H9 (cell line): ENCODE data around the gene SAMD7. TPM values are rescaled to one million over a fixed set of nuclear protein-coding genes. Genes with fewer than 3 reads are reported as not detected.

Source experiments
- DNase-seq: peaks from one replicate; pipeline ENCODE4 v3.0.0-alpha.2; 2017
- H2AFZ ChIP-seq: one replicate; pipeline ENCODE4 v1.6.1; 2013; ENCODE audit warnings: mild to moderate bottlenecking, low read length, control low read depth, moderate library complexity
- H2AK5ac ChIP-seq: 2 replicates; pipeline ENCODE4 v1.6.1; 2013; ENCODE audit warnings: low read length, control low read depth, mixed read lengths; ENCODE audit not compliant: insufficient read length
- H2BK120ac ChIP-seq: one replicate; pipeline ENCODE4 v1.6.1; 2013; ENCODE audit warnings: low read depth, mild to moderate bottlenecking, low read length, control low read depth, inconsistent platforms; ENCODE audit not compliant: poor library complexity, severe bottlenecking
- H2BK12ac ChIP-seq: 2 replicates; pipeline ENCODE4 v1.6.1; 2013; ENCODE audit warnings: low read length, control low read depth, mixed read lengths, low read depth; ENCODE audit not compliant: insufficient read length
- H2BK15ac ChIP-seq: 2 replicates; pipeline ENCODE4 v1.6.1; 2013; ENCODE audit warnings: low read depth, low read length, control low read depth
- H2BK20ac ChIP-seq: one replicate; pipeline ENCODE4 v1.6.1; 2013; ENCODE audit warnings: low read depth, mild to moderate bottlenecking, low read length, control low read depth, inconsistent platforms; ENCODE audit not compliant: poor library complexity, severe bottlenecking
- H2BK5ac ChIP-seq: 2 replicates; pipeline ENCODE4 v1.6.1; 2013; ENCODE audit warnings: low read length, control low read depth, mixed read lengths; ENCODE audit not compliant: insufficient read length
- H3K14ac ChIP-seq: 2 replicates; pipeline ENCODE4 v1.6.1; 2013; ENCODE audit warnings: low read length, control low read depth; ENCODE audit not compliant: insufficient read depth
- H3K18ac ChIP-seq: 2 replicates; pipeline ENCODE4 v1.6.1; 2013; ENCODE audit warnings: low read depth, mild to moderate bottlenecking, mixed read lengths, low read length, control low read depth; ENCODE audit not compliant: insufficient read length
- H3K23ac ChIP-seq: 2 replicates; pipeline ENCODE4 v1.6.1; 2013; ENCODE audit warnings: low read length, control low read depth, mixed read lengths, low read depth; ENCODE audit not compliant: insufficient read length
- H3K23me2 ChIP-seq: 2 replicates; pipeline ENCODE4 v1.6.1; 2013; ENCODE audit warnings: low read depth, mild to moderate bottlenecking, mixed read lengths, low read length, control low read depth; ENCODE audit not compliant: insufficient read length, poor library complexity, severe bottlenecking
- H3K27ac ChIP-seq: 2 replicates; pipeline ENCODE4 v1.5.1; 2013; ENCODE audit warnings: low read length, control low read depth, mixed read lengths, low read depth; ENCODE audit not compliant: insufficient read length
- H3K27me3 ChIP-seq: 2 replicates; pipeline ENCODE4 v1.6.1; 2013; ENCODE audit warnings: low read length, control low read depth, inconsistent platforms; ENCODE audit not compliant: insufficient read depth
- H3K4ac ChIP-seq: 2 replicates; pipeline ENCODE4 v1.6.1; 2013; ENCODE audit warnings: low read depth, mild to moderate bottlenecking, control low read depth, inconsistent platforms, low read length, moderate library complexity
- H3K4me1 ChIP-seq: 2 replicates; pipeline ENCODE4 v1.6.1; 2013; ENCODE audit warnings: low read length, control low read depth, inconsistent platforms; ENCODE audit not compliant: insufficient read depth
- H3K4me2 ChIP-seq: 2 replicates; pipeline ENCODE4 v1.6.1; 2013; ENCODE audit warnings: low read length, control low read depth, mixed read lengths; ENCODE audit not compliant: insufficient read length, insufficient read depth
- H3K56ac ChIP-seq: 2 replicates; pipeline ENCODE4 v1.6.1; 2013; ENCODE audit warnings: low read depth, mild to moderate bottlenecking, mixed read lengths, low read length, control low read depth; ENCODE audit not compliant: insufficient read length
- H3K79me1 ChIP-seq: 2 replicates; pipeline ENCODE4 v1.6.1; 2013; ENCODE audit warnings: low read depth, mild to moderate bottlenecking, moderate library complexity, low read length, control low read depth, inconsistent platforms; ENCODE audit not compliant: insufficient read depth, poor library complexity, severe bottlenecking
- H3K79me2 ChIP-seq: 2 replicates; pipeline ENCODE4 v1.6.1; 2013; ENCODE audit warnings: low read length, control low read depth, inconsistent platforms; ENCODE audit not compliant: insufficient read depth
- H3K9ac ChIP-seq: 2 replicates; pipeline ENCODE4 v1.6.1; 2013; ENCODE audit warnings: low read length, control low read depth, mixed read lengths; ENCODE audit not compliant: insufficient read length; ENCODE audit errors: extremely low read depth
- H3K9me3 ChIP-seq: one replicate; pipeline ENCODE4 v1.6.1; 2013; ENCODE audit warnings: low read depth, low read length, inconsistent platforms; ENCODE audit not compliant: control insufficient read depth
- H3T11ph ChIP-seq: one replicate; pipeline ENCODE4 v1.6.1; 2013; ENCODE audit warnings: mild to moderate bottlenecking, low read length, control low read depth, inconsistent platforms
- H4K20me1 ChIP-seq: one replicate; pipeline ENCODE4 v1.6.1; 2013; ENCODE audit not compliant: control insufficient read depth, insufficient read length, insufficient read depth
- H4K5ac ChIP-seq: 2 replicates; pipeline ENCODE4 v1.6.1; 2013; ENCODE audit warnings: low read depth, mild to moderate bottlenecking, mixed read lengths, low read length, control low read depth; ENCODE audit not compliant: insufficient read length
- H4K8ac ChIP-seq: replicated peaks from 2 replicates; pipeline ENCODE4 v1.6.1; 2013; ENCODE audit warnings: low read length, control low read depth, mixed read lengths, low read depth; ENCODE audit not compliant: insufficient read length
- H4K91ac ChIP-seq: 2 replicates; pipeline ENCODE4 v1.6.1; 2013; ENCODE audit warnings: low read depth, mild to moderate bottlenecking, moderate library complexity, mixed read lengths, low read length, control low read depth; ENCODE audit not compliant: insufficient read length
- H3K27ac Mint-ChIP-seq, 3 experiments: 2 replicates in 2 of 3; 3 replicates in 1 of 3; pipeline ENCODE4 v1.8.0; 2020 to 2021; ENCODE audit warnings: mixed read lengths in 3 of 3, mild to moderate bottlenecking in 1 of 3, moderate library complexity in 1 of 3
- H3K27me3 Mint-ChIP-seq: 2 replicates; pipeline ENCODE4 v1.8.0; 2021; ENCODE audit warnings: low read depth, mild to moderate bottlenecking, moderate library complexity, mixed read lengths
- H3K36me3 Mint-ChIP-seq, 3 experiments: 2 replicates in 2 of 3; 3 replicates in 1 of 3; pipeline ENCODE4 v1.8.0; 2020 to 2021; ENCODE audit warnings: low read depth in 3 of 3, mixed read lengths in 3 of 3; ENCODE audit not compliant: insufficient read depth in 1 of 3
- H3K4me1 Mint-ChIP-seq, 2 experiments: 2 replicates each; pipeline ENCODE4 v1.8.0; 2020; ENCODE audit warnings: mixed read lengths in 2 of 2
- H3K4me3 Mint-ChIP-seq, 2 experiments: 2 replicates in 1 of 2; 3 replicates in 1 of 2; pipeline ENCODE4 v1.8.0; 2020 to 2021; ENCODE audit warnings: mild to moderate bottlenecking in 2 of 2, mixed read lengths in 2 of 2, moderate library complexity in 1 of 2
- H3K9me3 Mint-ChIP-seq, 2 experiments: 2 replicates in 1 of 2; 3 replicates in 1 of 2; pipeline ENCODE4 v1.8.0; 2020; ENCODE audit warnings: mild to moderate bottlenecking in 2 of 2, mixed read lengths in 2 of 2, moderate library complexity in 1 of 2
- CTCF ChIP-seq: fragments of 200-600 bp; sonication (generic); conservative IDR thresholded peaks from 3 replicates; pipeline ENCODE4 v1.8.0; 2021; ENCODE audit warnings: antibody characterized with exemption, mild to moderate bottlenecking
- WGBS: extraction: QIAGEN DNeasy Blood & Tissue Kit; methylation state at CpG from one replicate; pipeline ENCODE4 v1.1.7; 2013; ENCODE audit warnings: missing lambda C conversion rate, low lambda C conversion rate, mixed read lengths; ENCODE audit not compliant: insufficient read length; ENCODE audit errors: extremely low coverage; 5-methylcytosine and 5-hydroxymethylcytosine counted together
- total RNA-seq: library from RNA; stranded (reverse); gene quantifications from 2 replicates; pipeline ENCODE4 v1.2.1, GENCODE V29; 2021

SAMD7 gene
- total RNA-seq, 1 experiment from 2014 or later: not detected

- Mint-ChIP-seq H3K27ac (no peak overlapping the region), H3K27me3 (no peaks in the 10 kb centered on the region; the same call in 1 of the 2 replicates), H3K36me3 (no peaks in the 10 kb centered on the region), H3K4me3 (no peak overlapping the region), H3K9me3 (no peaks in the 10 kb centered on the region), H3K4me1 (no peaks in the 10 kb centered on the region)
- no peaks in the 10 kb centered on the region for H3K23me2 ChIP-seq
- no peak overlapping the region for H4K8ac ChIP-seq
- no peak overlapping the region for H3K56ac ChIP-seq
- H2AK5ac ChIP-seq: no peak overlapping the region
- no peak overlapping the region for H2BK120ac ChIP-seq
- H3K4me2 ChIP-seq: no peak overlapping the region
- DNase-seq: no peak
- no peak overlapping the region for H3K23ac ChIP-seq
- no peak overlapping the region for H4K91ac ChIP-seq
- no peaks in the 10 kb centered on the region for H3K4me1 ChIP-seq
- no peak overlapping the region for H3K4ac ChIP-seq
- H3T11ph ChIP-seq: no peak overlapping the region
- no peak overlapping the region for H2BK12ac ChIP-seq
- no peak overlapping the region for H2BK20ac ChIP-seq
- no peaks in the 10 kb centered on the region for H3K9me3 ChIP-seq
- no peak overlapping the region for H3K9ac ChIP-seq
- no peak overlapping the region for H2BK5ac ChIP-seq
- no peak overlapping the region for H3K14ac ChIP-seq
- H4K5ac ChIP-seq: no peak overlapping the region
- no CpG with 5 or more reads among the region's 1 CpG for WGBS
- no peaks in the 10 kb centered on the region for H3K79me1 ChIP-seq
- H2AFZ ChIP-seq: no peak overlapping the region
- no peaks in the 10 kb centered on the region for H3K27me3 ChIP-seq
- no peak overlapping the region for H3K18ac ChIP-seq
- H3K79me2 ChIP-seq: no peaks in the 10 kb centered on the region
- H3K27ac ChIP-seq: no peak overlapping the region
- H4K20me1 ChIP-seq: no peaks in the 10 kb centered on the region
- TF ChIP-seq CTCF: no peak
- no peak overlapping the region for H2BK15ac ChIP-seq
Observed at GRCh38 chr3:169952045-169952444, 40.7 kb downstream of the SAMD7 start.
